ENCODE results near the gene GALNT10.

GALNT10 gene

DNA sequence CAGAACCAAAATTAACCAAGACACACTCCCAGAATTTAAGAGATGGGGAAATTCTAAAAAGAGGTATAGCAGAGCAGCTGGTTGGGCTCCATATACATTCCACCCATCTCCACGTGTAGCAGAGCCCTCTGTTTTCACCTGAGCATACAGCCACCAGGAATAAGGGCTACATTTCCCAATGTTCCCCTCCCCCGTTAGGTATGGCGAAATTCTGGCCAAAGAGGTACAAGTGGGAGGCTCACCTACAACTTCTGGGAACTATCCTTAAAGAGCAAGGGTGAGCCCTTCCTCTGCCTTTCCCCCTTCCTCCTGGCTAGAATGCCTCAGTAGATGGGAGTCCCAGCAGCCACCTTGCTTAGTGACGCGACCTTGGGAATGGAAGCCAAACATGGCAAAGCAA is 250.0 kb downstream of the GALNT10 start:
- no peak for DNase-seq (ENCODE audit: low read depth, low spot score)

DNA sequence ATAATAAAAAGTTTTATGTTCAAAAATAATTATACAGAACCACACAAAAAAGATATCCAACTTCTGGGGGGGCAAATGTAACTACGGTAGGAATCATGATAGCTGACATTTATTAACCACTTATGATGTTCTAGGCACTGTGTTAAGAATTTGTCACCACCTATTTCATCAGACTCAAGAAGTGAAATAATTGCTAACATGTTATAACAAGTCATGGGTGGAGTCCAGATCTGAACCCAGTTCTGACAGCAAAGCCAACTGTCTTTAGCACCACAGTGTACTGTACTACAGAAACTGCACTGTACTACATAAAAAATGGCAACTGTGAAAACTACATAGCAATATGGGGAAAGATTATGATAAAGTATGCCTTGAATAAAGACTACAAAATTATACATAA is 252.3 kb downstream of the GALNT10 start:
- DNase-seq (ENCODE audit: low read depth, low spot score) = no peak

DNA sequence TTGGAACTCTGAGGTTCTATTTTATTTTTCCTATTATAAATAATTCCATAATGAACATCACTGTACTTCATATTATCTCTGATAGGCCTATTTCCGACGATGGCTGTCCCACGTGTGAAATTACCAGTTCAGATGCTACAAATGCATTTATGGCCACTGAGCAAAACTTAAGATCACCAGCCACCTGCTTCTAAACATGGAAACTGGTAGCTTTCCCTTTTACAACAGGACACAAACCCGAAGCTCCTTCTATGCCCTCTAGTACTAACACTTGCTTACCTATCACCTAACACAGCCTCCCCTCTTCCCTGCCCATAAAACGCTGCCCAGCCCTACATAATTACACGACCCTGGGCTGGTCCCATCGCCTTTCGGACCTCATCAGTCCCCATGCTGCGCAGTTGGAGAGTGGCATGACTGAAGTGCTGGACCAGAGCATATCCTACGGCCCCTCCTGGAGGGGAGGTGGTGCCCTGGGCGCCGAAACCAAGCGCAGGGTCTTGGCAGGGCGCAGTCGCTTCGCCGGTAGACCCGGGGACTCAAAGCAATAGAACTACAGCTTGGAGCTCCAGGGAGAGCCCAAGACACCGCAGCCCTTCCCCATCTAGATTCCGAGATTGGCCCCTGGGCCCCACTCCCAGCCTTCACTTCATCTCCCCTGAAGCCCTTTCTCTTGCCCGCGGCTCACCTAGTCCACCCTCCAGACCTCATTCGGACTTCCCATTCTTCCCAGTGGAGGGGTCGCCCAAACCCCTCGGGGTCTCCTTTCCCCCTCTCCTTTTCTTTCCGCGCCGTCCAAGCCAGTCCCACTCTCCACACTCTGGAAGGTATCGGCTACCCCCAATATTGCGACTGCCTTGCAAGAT is 254.3 kb downstream of the GALNT10 start:
- no peak for DNase-seq (ENCODE audit: low read depth, low spot score)

DNA sequence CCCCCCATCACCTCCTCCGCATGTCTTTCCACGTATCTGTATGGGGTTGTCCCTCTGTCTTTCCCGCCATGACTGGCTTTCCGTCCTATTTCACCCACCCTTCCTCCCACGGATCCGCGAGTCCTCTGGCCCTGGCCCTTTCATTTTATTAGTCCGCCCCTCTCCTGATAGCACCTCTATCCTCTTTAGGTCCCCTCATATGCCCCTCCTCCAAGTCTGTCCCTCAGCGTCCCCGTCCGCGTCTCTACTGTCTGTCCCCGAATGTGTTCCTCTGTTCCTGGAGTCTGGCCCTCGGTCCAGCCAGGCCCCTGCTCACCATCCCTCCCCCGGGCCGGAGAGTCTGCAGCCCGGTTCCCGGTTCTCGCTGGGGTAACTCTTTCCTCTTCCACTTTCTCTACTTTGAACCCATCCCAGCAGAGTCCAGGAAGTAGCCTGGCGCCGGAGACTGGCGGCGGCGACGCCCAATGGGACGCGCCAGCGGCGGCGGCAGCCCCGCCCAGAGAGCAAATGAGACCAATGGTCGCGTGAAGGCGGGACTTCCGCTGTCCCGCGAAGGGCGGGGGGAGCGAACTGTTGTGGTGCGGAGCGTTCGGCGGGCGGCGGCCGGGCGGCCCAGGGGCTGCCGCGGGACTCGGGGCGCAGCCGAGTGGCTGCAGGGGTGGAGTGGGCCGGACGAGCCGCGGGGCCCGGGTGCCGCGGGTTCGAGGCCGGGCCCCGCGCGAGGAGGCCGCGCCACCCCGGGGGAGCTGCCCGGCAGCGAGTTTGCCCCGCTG is 255.1 kb downstream of the GALNT10 start, which contains the start of gene SAP30L:
SAP30L (plus strand) TSS at position 576 of the 773 bp plus-strand sequence. CDS start 608 bp downstream, outside the sequence.
- DNase-seq (ENCODE audit: low read depth, low spot score) = peak; percentile 81

DNA sequence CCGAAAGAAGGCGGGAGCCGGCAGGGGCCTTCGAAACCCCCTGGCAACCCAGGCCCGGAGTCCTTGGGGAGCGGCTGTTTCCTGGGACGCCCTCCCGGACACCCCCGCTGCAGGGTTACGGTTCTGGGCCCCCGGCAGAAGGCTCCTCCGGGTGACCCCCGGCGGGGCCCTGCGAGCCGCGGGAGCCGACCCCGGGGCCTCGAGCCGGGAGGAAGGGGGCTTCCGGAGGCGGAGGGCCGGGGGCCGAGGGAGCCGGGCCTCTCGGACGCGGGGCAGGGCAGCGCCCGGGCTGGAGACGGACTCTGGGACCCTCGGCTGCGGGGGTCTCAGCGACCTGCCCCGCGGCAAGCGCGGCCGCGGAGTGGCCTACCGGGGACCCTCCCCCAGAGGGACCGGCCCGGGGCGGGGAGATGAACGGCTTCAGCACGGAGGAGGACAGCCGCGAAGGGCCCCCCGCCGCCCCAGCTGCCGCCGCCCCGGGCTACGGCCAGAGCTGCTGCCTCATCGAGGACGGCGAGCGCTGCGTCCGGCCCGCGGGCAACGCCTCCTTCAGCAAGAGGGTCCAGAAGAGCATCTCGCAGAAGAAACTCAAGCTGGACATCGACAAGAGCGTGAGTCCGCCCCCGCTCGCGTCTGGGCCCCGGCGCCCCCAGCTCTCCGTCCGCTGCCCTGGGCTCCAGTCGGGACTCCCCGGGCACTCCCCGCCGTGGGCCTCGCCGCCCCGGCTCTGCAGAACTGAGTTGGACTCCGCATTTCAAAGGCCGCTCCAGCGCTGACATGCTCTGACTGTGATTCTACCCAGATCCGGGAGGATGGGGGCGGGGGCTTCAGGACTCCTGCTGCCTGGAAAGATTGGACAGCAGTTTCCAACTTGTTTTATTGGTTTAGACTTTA is 255.9 kb downstream of the GALNT10 start:
- DNase-seq (ENCODE audit: low read depth, low spot score) = no peak

DNA sequence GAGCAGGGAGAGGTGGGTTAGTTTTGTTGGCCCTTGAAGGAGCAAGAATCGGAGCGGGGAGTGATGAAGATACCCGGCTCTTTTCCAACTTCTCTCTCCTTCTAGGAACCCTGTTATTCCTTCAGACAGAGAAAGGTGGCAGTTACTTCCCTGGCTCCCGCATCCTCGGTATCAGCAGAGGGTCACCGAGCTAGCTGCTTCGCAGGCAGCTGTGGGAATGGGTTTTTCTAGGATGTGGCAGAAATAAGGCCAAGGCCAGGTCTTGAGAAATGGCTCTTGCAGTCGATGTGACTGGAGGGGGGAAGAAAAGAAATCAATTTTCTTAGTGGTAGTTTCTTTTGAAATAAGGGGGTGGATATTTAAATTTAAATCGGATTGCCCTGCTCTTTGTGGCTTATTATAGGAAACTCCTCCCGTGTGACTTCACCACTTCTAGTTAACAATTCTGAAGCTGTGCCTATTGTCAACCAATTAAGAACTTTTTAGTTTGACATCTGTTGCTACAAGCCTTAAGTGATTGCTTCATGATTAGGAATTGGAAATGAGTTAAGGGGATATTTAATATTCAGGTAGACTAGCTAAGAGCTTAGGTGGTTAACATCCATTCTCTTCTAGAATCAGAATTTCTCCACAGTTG is 256.7 kb downstream of the GALNT10 start:
- DNase-seq (ENCODE audit: low read depth, low spot score) = no peak

DNA sequence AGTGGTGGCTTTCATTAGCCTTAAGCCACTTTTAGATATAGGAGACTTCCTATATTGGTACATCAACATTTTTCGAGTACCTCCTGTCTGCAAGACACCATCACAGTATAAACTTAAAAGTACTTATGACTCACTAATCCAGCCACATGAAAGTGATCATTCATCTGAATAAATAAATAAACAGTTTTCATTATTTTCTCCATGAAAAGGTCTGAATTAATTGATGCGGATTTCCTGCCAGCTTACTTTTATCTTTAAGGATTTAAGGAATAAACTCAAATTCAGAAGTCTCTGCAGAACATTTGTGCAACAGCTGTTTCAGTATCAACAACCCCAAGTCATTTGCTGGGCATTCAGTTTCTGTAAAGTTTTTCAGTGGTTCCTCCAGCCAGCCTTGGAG is 259.3 kb downstream of the GALNT10 start:
- DNase-seq (ENCODE audit: low read depth, low spot score) = no peak

DNA sequence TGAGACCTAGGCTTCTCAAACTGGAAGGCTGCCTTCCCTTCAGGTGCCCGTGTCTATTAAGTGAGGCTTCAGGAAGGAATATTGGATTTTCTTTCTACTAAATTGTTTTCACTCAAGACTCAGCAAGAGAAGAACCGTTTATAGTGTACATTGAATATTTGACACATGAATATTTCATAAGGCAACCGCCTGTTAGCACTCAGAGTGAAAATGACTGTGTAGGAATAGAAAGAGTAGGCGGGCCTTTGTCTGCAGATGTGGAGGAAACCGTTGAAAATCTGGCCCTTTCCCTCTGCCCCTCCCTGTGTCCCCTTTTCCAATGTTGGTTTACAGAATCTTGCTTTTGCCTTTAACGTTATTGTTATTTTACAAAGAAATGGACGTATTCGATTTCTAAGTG is 261.4 kb downstream of the GALNT10 start:
- DNase-seq (ENCODE audit: low read depth, low spot score) = no peak

DNA sequence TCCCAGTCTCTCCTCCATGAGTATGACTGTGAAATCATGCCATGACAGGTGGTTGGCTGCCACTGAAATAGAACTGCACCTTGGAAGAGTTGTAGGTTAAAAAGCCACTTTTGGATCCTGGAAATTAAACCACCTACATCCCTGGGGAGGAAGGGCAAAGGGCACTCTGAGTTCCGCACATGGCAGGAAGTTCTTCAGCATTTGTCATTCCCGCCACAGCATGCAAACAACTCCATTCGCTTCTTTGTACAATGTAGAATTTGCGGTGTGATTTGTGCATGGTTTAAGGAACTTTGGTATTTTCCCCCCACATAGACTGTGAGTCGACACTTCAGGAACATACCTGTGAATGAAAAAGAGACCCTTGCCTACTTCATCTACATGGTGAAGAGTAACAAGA is 265.1 kb downstream of the GALNT10 start:
- no peak for DNase-seq (ENCODE audit: low read depth, low spot score)

DNA sequence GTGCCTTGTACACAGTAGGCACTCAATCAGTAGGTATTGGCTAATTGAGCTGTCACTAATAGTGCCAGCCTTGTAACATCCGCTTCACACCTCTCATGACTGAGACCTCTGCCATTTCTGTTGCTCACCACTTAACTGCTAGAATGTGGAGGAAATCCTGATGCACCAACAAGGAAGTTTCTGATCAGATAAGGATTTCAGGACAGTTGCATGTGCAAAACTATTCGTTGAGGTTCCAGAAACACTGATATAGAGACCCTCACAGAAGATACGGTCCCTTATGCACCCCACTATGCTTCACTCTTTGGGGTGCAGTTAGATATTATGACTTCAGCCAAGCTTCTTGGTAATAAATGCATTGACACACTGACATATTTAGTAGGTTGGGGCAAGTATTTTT is 266.0 kb downstream of the GALNT10 start:
- DNase-seq (ENCODE audit: low read depth, low spot score) = no peak

DNA sequence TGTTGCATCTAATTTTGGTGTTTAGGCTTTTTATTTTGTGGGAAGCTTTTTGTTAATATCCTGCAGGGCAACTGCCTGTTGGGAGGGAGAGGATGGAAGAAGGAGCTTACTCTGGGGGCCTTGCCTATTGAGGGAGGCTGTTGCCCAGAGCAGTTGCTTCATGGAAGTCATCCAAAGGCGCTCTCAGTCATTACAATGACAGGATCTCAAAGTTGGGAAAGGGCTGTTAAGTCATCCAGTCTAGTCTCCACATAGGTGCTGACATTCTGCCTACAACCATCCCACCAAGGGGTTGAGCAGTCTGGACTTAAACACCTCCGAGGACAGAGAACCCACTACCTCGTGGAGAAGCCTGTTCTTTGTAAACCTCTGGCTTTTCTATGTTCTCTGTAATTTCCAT is 268.5 kb downstream of the GALNT10 start:
- no peak for DNase-seq (ENCODE audit: low read depth, low spot score)

DNA sequence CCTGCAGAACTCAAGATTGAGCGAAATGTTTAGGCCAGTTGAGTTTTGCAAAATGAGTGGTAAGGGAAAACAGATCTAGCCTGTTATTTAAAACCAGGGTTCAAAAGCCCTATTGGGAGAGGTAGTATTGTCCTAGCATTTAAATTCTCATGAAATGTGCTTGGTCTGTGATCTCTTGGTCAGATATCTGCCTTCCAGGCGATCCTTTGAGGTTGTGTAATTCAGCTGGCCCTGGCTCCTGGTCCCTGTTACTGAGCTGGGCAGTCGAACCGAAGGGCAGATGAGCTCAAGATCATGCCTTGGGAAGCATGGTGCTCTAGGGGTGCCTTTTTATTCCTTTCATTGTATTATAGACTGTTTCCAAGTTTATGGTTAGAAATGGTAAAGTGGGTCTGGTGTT is 269.6 kb downstream of the GALNT10 start:
- DNase-seq (ENCODE audit: low read depth, low spot score) = no peak

DNA sequence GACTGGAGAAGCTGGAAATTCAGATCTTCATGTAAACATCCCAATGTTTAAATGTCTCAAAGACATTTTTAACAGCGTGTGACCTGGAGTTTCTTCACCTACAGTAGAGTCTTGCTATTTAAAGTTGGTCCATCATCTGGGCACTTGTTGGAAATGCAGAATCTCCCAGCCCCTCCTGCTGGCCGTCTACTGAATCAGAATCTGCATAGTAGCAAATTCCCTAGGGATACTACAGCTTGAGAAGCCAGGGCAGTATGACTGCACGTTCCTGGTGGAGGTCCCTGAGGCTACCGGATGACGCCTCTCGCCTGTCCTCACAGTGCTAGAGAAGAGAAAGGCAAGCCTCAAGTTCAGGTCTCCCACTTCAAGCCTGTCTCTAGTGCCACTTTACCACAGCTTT is 271.0 kb downstream of the GALNT10 start:
- no peak for DNase-seq (ENCODE audit: low read depth, low spot score)

DNA sequence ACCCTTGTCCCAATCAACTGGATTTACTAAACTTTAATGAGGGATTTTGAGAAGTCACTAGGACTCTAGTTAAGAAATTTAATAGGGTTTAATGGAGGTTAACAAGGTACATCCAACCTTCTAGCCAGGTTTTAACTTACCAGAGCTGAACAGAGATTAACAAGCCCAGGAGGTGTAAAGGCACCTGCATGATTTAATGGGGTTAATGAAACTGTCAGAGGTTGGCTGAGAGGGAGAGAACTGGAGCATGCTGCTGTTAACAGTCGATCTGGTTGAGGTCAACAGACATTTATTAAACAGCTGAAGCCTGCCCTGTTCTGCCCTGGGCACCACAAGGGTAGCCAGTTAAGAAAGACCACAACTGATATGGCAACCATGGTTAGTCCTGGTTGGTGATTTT is 273.9 kb downstream of the GALNT10 start:
- no peak for DNase-seq (ENCODE audit: low read depth, low spot score)

DNA sequence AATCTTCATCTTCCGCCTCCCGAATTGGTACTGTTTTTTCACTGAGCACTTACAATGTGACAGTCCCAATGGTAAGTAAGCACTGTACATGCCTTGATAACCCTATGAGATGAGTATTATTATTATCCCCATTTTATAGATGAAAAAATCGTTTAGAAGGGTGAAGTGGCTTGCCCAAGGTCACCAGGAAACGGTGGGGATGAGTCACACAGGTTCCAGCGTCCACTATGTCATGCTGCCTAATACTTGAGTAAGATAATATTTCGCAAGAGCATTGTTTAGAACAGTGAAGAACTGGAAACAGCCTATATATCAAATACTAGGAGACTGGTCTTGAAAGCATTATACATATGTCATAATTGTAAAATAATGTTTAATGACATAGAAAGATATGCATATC is 274.6 kb downstream of the GALNT10 start:
- no peak for DNase-seq (ENCODE audit: low read depth, low spot score)

DNA sequence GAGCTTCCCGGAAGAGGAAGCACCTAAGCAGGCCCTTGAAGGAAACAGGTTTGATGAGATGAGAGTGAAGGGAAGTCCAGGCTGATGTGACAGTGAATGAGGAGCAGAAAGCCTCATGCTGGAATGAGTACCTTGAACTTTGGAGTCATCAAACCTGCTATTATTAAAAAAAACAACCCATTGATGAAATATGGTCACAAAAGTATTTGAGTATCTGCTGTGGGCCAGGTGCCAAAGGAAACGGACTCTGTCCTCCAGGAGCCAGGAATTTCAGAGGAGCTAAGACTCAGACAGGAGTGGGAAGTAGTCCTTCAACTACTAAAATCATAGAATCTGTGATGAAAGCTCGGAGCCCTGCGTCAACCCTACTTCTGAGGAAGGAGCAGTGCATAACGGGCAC is 275.6 kb downstream of the GALNT10 start:
- no peak for DNase-seq (ENCODE audit: low read depth, low spot score)

DNA sequence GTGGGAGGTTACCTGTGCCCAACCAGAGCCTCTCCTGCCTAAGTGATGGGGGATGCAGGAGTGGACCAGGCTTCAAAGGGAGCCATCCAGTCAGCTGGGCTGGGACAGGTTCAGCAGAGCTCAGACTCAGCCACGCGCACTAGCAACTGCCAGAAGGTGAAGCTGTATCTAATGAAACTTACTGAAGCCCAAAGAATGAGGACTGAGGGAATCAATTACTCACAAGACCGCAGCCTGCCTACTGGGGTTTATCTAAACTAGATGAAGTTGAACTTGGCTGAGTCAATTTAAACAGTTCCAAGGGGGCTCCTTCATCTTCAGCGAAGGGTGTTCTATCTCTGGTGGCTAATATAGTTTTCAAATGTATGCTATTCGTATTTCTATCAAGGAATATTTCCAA is 276.1 kb downstream of the GALNT10 start:
- no peak for DNase-seq (ENCODE audit: low read depth, low spot score)

DNA sequence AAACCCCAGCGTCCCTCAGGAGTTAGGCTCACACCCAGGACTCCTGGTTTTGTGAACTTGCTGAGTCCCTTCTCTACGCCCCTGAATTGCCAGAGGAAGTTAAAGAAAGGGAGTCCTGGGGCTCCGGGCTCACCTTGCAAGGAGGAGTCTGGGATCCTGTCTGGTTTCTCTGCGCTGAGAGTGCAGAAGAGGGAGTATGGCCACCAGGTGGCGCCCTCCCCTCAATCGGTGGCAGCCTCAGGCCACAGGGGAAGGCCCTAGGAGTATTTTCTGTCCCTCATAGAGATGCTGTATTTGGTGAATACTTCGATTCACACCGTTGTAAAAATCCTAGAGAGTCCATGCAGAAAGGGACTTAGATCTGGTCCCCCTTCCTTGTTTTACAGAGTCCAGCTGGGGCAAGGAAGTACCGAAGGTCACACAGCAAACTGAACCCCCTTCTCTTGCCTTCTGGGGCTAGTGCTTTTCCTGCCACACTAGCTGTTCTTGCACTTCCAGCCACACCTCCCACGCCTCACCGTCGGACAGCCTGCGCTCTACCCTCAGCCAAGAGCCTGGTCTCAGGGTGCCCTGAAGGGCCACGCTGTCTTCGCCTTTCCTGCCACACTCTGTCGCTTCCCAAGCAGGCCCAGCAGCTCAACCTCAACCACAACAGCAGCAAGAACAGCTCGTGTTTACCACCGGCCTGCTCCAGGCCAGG is 277.3 kb downstream of the GALNT10 start:
- DNase-seq (ENCODE audit: low read depth, low spot score) = no peak

DNA sequence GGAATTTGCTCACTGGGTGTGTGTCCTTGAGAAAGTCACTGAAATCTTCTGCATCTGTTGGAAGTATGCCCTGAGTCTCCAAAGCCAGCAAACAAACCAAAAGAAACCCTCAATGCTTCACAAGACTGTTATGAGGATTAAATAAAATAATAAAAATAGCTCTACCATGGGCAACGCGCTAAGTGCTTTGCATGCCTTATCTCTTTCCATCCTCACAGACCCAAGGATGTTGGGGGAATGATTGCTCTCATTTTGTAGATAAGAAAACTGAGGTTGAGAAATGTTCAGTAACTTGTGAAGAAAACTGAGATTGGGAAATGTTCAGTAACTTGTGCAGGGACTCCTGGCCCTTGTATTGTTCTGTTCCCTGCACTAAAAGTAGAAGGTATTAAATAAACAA is 279.6 kb downstream of the GALNT10 start:
- DNase-seq (ENCODE audit: low read depth, low spot score) = no peak

Measured in brain pericyte (primary cell).